KMS-11 (cell line): ENCODE results near the gene SPEG.
A peak's percentile ranks its signal among the peaks of the same experiment; 100 is the strongest.

Experiments
- H2AFZ ChIP-seq: fragments of 200-600 bp; sonication (generic); 2 replicates; pipeline ENCODE4 v1.6.1; 2016; ENCODE audit warnings: antibody characterized with exemption, mixed run types, low read depth
- H3K27ac ChIP-seq: fragments of 200-600 bp; sonication (generic); 2 replicates; pipeline ENCODE4 v1.6.1; 2016; ENCODE audit warnings: mild to moderate bottlenecking, mixed run types
- H3K27me3 ChIP-seq: fragments of 200-600 bp; sonication (generic); 2 replicates; pipeline ENCODE4 v1.6.1; 2017; ENCODE audit warnings: mild to moderate bottlenecking, low read depth, mixed run types, moderate library complexity; ENCODE audit not compliant: insufficient read depth
- H3K36me3 ChIP-seq: fragments of 200-600 bp; sonication (generic); 2 replicates; pipeline ENCODE4 v1.6.1; 2017; ENCODE audit warnings: mild to moderate bottlenecking, mixed run types; ENCODE audit not compliant: insufficient read depth
- H3K4me1 ChIP-seq: fragments of 200-600 bp; sonication (generic); 2 replicates; pipeline ENCODE4 v1.6.1; 2016; ENCODE audit warnings: mild to moderate bottlenecking, low read depth, mixed run types; ENCODE audit not compliant: poor library complexity, severe bottlenecking
- H3K4me2 ChIP-seq: fragments of 200-600 bp; sonication (generic); 2 replicates; pipeline ENCODE4 v1.7.0; 2016; ENCODE audit warnings: mild to moderate bottlenecking, mixed run types
- H3K4me3 ChIP-seq: fragments of 200-600 bp; sonication (generic); IDR thresholded peaks from 2 replicates; pipeline ENCODE4 v1.6.1; 2017; ENCODE audit warnings: low read depth, low read length, mixed read lengths; ENCODE audit not compliant: insufficient read depth
- H3K79me2 ChIP-seq: fragments of 200-600 bp; sonication (generic); 2 replicates; pipeline ENCODE4 v1.6.1; 2016; ENCODE audit warnings: low read depth, mixed run types; ENCODE audit not compliant: insufficient read depth
- H3K9ac ChIP-seq: fragments of 200-600 bp; sonication (generic); 2 replicates; pipeline ENCODE4 v1.6.1; 2016; ENCODE audit warnings: mild to moderate bottlenecking, mixed run types
- H4K20me1 ChIP-seq: fragments of 200-600 bp; sonication (generic); 2 replicates; pipeline ENCODE4 v1.6.1; 2016; ENCODE audit warnings: mild to moderate bottlenecking, mixed run types; ENCODE audit not compliant: insufficient read depth
- CTCF ChIP-seq: fragments of 200-600 bp; sonication (generic); conservative IDR thresholded peaks from 2 replicates; pipeline ENCODE4 v1.6.1; 2017; ENCODE audit warnings: low read depth, mild to moderate bottlenecking, antibody characterized with exemption, low read length, moderate library complexity, mixed read lengths

Gene SPEG

GRCh38 chr2:219509780-219510511 lies 75.3 kb downstream of the SPEG start:
- H3K27me3 ChIP-seq: peaks cover 49% of the 10 kb centered on the region
- H3K9ac ChIP-seq: no peak overlapping the region
- H2AFZ ChIP-seq: no peak overlapping the region
- no peaks in the 10 kb centered on the region for H3K79me2 ChIP-seq
- H3K4me3 ChIP-seq: no peak overlapping the region
- peaks cover 5% of the 10 kb centered on the region for H3K4me1 ChIP-seq
- no peaks in the 10 kb centered on the region for H3K36me3 ChIP-seq
- H4K20me1 ChIP-seq: no peaks in the 10 kb centered on the region
- no peak overlapping the region; the same call in 1 of the 2 replicates for H3K4me2 ChIP-seq
- H3K27ac ChIP-seq: no peak overlapping the region
- TF ChIP-seq CTCF: peak; percentile 54; the same call in 1 of the 2 replicates

GRCh38 chr2:219510512-219511135 lies 76.0 kb downstream of the SPEG start:
- H3K9ac ChIP-seq: no peak overlapping the region
- H3K4me2 ChIP-seq: no peak overlapping the region
- no peaks in the 10 kb centered on the region for H4K20me1 ChIP-seq
- no peaks in the 10 kb centered on the region for H3K36me3 ChIP-seq
- H2AFZ ChIP-seq: no peak overlapping the region
- peaks cover 5% of the 10 kb centered on the region for H3K4me1 ChIP-seq
- TF ChIP-seq CTCF: no peak
- H3K27me3 ChIP-seq: peaks cover 54% of the 10 kb centered on the region
- no peaks in the 10 kb centered on the region for H3K79me2 ChIP-seq
- no peak overlapping the region for H3K4me3 ChIP-seq
- no peak overlapping the region for H3K27ac ChIP-seq

- Histone ChIP-seq H3K27me3 (peaks cover 65% of the 10 kb centered on the region), H3K27ac (no peak overlapping the region), H3K79me2 (no peaks in the 10 kb centered on the region), H2AFZ (no peak overlapping the region), H3K9ac (no peak overlapping the region), H3K4me3 (no peak overlapping the region), H3K4me2 (no peak overlapping the region), H3K4me1 (peaks cover 5% of the 10 kb centered on the region), H3K36me3 (no peaks in the 10 kb centered on the region), H4K20me1 (no peaks in the 10 kb centered on the region)
- no peak for TF ChIP-seq CTCF
These were observed 77.1 kb downstream of the SPEG start for GRCh38 chr2:219511547-219512325.

GRCh38 chr2:219512524-219513216 lies 78.0 kb downstream of the SPEG start:
- Histone ChIP-seq H2AFZ (no peak overlapping the region), H3K4me3 (no peak overlapping the region), H3K4me1 (peaks cover 5% of the 10 kb centered on the region), H3K4me2 (no peak overlapping the region), H4K20me1 (no peaks in the 10 kb centered on the region), H3K9ac (no peak overlapping the region), H3K27me3 (peaks cover 74% of the 10 kb centered on the region), H3K79me2 (no peaks in the 10 kb centered on the region), H3K27ac (no peak overlapping the region), H3K36me3 (no peaks in the 10 kb centered on the region)
- TF ChIP-seq CTCF: no peak
